Stimulated activated naive CD8-positive, alpha-beta T cell treated with anti-CD3 and anti-CD28 coated beads, Interleukin-15, Interleukin-2, amounts not matched to agents 100 ng/mL and 50 ng/mL, for 24 hours (primary cell): ENCODE results near the gene MTHFD1.

Experiments used
- H3K27ac Mint-ChIP-seq: one replicate; pipeline ENCODE4 v1.8.0; 2021; ENCODE audit warnings: mild to moderate bottlenecking, mixed read lengths
- H3K27me3 Mint-ChIP-seq: one replicate; pipeline ENCODE4 v1.8.0; 2021; ENCODE audit warnings: mixed read lengths
- H3K36me3 Mint-ChIP-seq: one replicate; pipeline ENCODE4 v1.8.0; 2021; ENCODE audit warnings: low read depth, mixed read lengths
- H3K4me1 Mint-ChIP-seq: one replicate; pipeline ENCODE4 v1.8.0; 2021; ENCODE audit warnings: low read depth, mixed read lengths
- H3K4me3 Mint-ChIP-seq: one replicate; pipeline ENCODE4 v1.8.0; 2021; ENCODE audit warnings: mild to moderate bottlenecking, mixed read lengths
- H3K9me3 Mint-ChIP-seq: one replicate; pipeline ENCODE4 v1.8.0; 2021; ENCODE audit warnings: mixed read lengths

MTHFD1 gene

DNA sequence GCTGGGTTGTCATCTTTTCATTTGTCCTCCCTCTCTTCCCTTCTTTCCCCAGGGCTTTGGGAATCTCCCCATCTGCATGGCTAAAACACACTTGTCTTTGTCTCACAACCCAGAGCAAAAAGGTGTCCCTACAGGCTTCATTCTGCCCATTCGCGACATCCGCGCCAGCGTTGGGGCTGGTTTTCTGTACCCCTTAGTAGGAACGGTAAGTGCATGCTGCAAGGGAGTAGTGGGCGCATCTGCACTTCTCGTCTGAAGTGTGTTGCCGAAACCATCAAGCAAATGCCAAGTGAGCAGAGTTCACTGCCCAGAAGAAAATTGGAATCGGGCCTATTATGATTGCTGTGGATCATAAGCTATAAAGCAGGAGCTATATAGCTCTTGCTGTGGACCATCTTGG, 66.5 kb downstream of the MTHFD1 start:
- Mint-ChIP-seq H3K4me1 (peaks cover 20% of the 10 kb centered on the region), H3K27ac (no peak overlapping the region), H3K36me3 (peaks cover 81% of the 10 kb centered on the region)

DNA sequence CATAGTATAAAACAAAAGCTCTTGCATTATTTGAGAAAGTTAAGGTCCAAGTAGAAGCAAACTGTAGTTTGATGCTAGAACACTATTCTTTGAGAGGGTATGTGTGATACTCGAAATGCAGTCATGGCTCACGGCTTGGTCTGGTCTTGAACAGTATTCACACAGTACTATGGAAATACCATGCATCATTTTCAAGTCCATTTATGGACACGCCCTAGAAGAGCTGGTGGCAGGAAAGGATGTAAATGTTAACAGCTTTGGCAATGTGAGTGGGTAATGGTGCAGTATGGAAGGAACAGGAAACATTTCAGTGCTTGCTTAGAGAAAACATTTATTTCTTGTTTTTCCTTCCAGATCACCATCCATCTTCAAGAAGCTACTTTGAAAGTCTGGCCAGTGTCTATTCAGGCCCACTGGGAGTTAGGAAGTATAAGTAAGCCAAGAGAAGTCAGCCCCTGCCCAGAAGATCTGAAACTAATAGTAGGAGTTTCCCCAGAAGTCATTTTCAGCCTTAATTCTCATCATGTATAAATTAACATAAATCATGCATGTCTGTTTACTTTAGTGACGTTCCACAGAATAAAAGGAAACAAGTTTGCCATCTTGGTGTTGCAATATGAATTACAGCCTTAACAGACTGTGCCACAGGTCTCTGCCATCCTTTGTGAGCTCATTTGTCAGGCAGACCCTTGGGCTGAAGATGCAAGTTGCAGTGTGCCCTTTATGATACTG, 71.4 kb downstream of the MTHFD1 start:
- Mint-ChIP-seq H3K9me3 (no peaks in the 10 kb centered on the region), H3K4me3 (no peak overlapping the region), H3K27me3 (no peaks in the 10 kb centered on the region), H3K36me3 (peaks cover 56% of the 10 kb centered on the region), H3K27ac (no peak overlapping the region), H3K4me1 (peaks cover 23% of the 10 kb centered on the region)

More for the DNA sequence above, 66.5 kb downstream of the MTHFD1 start:
- Mint-ChIP-seq H3K9me3 (no peaks in the 10 kb centered on the region), H3K27me3 (no peaks in the 10 kb centered on the region), H3K4me3 (no peak overlapping the region)

DNA sequence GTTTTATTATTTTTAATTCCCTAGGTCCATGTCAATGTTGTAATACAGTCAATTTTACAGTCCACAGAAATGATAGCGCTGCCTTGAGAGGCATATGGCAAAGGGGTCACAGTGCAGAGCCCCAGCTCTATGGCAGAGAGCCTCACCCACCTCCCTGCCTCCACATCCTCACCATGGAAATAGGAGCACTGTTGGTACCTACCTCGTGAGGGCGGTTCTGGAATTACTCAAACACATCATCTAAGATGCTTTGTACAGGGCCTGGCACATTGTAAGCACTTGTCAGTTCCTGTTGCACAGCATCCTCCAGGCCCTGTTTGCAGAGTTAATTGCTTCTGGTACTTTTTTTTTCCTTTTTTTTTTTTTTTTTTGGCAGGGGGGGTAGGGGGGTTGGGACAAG, 73.1 kb downstream of the MTHFD1 start:
- Mint-ChIP-seq H3K4me3 (no peak overlapping the region), H3K9me3 (no peaks in the 10 kb centered on the region), H3K4me1 (peaks cover 35% of the 10 kb centered on the region), H3K27me3 (no peaks in the 10 kb centered on the region), H3K36me3 (peaks cover 40% of the 10 kb centered on the region), H3K27ac (no peak overlapping the region)

- H3K4me3 Mint-ChIP-seq, result no peak overlapping the region
Measured at GRCh38 chr14:64463195-64463594, 75.0 kb downstream of the MTHFD1 start.

DNA sequence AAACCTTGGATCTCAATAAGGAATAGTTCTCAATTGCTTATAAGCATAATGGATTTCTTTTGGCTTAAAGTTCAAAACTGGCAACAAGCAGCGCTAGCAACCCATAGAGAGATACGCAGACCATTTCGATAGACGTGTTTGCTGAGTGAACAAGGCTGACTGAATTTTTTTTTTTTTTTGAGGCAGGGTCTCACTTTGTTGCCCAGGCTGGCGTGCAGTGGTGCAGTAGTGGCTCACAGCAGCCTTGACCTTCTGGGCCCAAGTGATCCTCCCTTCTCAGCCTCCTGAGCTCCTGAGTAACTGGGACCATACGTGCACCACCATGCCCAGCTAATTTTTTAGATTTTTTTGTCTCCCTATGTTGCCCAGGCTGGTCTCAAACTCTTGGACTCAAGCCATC, 75.7 kb downstream of the MTHFD1 start:
- Mint-ChIP-seq H3K36me3 (peaks cover 19% of the 10 kb centered on the region), H3K27me3 (no peaks in the 10 kb centered on the region), H3K9me3 (no peaks in the 10 kb centered on the region), H3K4me3 (peak overlapping the region; percentile 85), H3K4me1 (peaks cover 58% of the 10 kb centered on the region), H3K27ac (no peak overlapping the region)

More at GRCh38 chr14:64463195-64463594, 75.0 kb downstream of the MTHFD1 start:
- Mint-ChIP-seq H3K36me3 (peaks cover 26% of the 10 kb centered on the region), H3K4me1 (peaks cover 53% of the 10 kb centered on the region), H3K27ac (peak overlapping the region; percentile 52), H3K9me3 (no peaks in the 10 kb centered on the region), H3K27me3 (no peaks in the 10 kb centered on the region)

DNA sequence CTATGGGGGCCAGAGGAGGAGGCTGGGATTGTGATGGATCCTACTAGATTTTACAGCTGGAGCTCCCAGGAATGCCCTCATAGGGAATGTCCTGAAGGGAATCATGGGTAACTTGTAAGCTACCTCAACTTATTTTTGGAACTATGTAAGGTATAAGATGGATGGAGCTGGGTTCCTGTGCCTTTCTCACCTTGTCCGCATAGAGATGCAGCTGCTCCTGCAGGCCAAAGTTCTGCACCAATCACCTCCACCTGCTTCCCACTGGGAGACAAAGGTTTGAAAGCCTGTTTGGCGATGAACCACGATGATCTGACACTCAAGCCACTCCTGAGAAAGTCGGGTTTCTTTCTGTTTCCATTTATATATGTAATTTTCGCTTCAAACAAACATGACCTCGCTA, 76.5 kb downstream of the MTHFD1 start:
- Mint-ChIP-seq H3K4me1 (peaks cover 54% of the 10 kb centered on the region), H3K27ac (peak overlapping the region; percentile 82), H3K36me3 (peaks cover 11% of the 10 kb centered on the region), H3K9me3 (no peaks in the 10 kb centered on the region), H3K27me3 (no peaks in the 10 kb centered on the region), H3K4me3 (peak overlapping the region; percentile 85)

DNA sequence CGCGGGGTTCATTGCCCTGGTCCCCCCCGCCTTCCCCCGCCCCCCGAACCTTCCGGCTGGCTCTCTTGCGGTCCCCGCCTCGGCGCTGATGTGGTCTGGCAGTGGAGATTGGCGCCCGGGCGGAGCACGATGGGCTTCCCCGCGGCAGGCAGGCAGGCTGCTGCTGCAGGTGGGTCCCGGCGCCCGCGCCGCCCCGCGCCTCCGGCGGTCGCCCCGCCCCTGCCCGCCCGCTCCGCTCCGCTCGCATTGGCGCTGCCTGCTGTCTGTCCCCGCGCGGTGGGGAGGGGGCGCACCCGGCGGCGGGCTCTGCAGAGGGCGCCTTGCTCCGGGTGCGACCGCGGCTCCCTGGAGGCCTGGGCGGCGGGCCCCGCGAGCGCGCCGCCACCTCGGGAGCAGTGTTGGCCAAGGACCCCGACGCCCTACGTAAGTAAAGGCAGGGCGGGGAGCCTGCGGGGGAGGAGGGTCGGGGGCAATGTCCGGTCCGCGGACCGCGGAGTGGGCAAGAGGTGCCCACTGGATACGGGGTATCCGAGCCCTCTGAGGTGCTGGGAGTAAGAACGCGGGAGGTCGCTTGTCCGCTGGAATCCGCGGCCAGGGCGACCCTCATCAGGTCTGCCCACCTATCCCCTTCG, 77.2 kb downstream of the MTHFD1 start, which contains the start of gene AKAP5:
TSS of gene AKAP5 (plus strand) at position 309 of the 632 bp plus-strand sequence. CDS start 2,896 bp downstream, outside the sequence.
- Mint-ChIP-seq H3K27me3 (no peaks in the 10 kb centered on the region), H3K4me1 (peaks cover 50% of the 10 kb centered on the region), H3K4me3 (peak within 1 kb of the TSS; percentile 85), H3K9me3 (no peaks in the 10 kb centered on the region), H3K27ac (peak within 1 kb of the TSS; percentile 82), H3K36me3 (peaks cover 5% of the 10 kb centered on the region)

DNA sequence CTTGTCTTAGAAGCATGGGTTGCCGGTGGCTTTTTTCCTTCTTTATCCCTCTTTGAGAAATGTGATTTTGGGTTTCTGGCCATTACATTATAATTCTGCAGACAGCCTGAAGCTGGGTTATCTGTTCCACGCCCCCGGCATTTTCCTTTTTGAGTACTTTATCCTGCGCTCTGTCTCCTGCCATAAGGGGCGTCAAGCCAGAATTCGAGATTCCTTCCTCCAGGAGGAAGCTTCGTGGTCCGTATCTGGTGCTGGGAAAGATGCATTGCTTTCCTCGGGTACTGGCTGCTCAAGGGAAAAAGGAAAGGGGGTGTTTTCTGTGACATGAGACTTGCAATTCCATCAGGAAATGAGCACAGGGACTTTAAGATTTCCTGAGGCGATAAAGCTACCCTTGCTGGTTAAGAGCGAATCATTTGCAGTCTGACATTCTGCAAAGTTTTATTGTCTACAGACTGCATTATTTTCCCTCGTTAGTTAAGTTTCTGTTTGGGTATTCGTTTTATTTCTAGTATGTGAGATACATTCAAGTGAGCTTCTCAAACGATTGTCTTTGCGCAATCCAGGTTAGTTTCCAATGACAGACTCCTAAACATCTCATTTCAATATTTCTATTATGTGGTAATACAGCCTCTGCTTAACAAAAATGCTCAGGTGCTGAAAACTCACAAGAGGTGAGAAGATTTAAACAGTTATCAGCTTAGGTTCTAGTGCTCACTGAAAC, 77.8 kb downstream of the MTHFD1 start:
- Mint-ChIP-seq H3K27me3 (no peaks in the 10 kb centered on the region), H3K36me3 (peaks cover 2% of the 10 kb centered on the region), H3K4me1 (peaks cover 50% of the 10 kb centered on the region), H3K27ac (peak overlapping the region; percentile 38), H3K9me3 (no peaks in the 10 kb centered on the region), H3K4me3 (peak overlapping the region; percentile 82)

DNA sequence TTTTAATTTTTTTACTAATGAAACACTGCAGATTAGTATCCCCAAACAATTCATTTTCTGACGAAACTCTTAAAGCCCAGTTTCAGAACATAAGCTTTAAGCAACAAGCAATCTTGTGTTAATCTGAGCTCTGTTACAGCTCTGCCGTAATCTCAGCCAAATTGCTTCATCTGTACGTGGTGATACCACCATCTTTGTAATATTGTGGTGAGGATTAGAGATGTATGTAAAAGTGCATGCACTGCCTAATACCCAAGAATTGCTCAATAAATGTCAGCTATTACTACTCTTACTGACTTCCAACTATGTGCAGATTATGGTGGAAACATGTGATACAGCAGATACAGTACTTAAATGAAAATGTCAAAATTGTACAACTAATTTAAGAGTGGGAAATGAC, 78.9 kb downstream of the MTHFD1 start:
- Mint-ChIP-seq H3K4me3 (no peak overlapping the region), H3K9me3 (no peaks in the 10 kb centered on the region), H3K27ac (no peak overlapping the region), H3K4me1 (peaks cover 50% of the 10 kb centered on the region), H3K36me3 (no peaks in the 10 kb centered on the region), H3K27me3 (no peaks in the 10 kb centered on the region)

- no peak overlapping the region for H3K4me3 Mint-ChIP-seq
- no peaks in the 10 kb centered on the region for H3K27me3 Mint-ChIP-seq
- H3K27ac Mint-ChIP-seq, result no peak overlapping the region
- no peaks in the 10 kb centered on the region for H3K9me3 Mint-ChIP-seq
- peaks cover 50% of the 10 kb centered on the region for H3K4me1 Mint-ChIP-seq
- no peaks in the 10 kb centered on the region for H3K36me3 Mint-ChIP-seq
Measured at GRCh38 chr14:64467566-64467965, 79.4 kb downstream of the MTHFD1 start.

DNA sequence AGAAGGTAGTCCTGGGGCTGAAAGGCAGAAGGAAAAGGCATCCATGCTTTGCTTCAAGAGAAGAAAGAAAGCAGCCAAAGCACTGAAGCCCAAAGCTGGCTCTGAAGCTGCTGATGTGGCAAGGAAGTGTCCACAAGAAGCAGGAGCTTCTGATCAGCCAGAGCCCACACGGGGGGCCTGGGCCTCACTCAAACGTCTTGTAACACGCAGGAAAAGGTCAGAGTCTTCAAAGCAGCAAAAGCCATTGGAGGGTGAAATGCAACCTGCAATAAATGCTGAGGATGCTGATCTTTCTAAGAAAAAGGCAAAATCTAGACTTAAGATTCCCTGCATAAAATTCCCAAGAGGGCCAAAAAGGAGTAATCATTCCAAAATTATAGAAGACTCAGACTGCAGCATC, 80.3 kb downstream of the MTHFD1 start:
- Mint-ChIP-seq H3K27ac (no peak overlapping the region), H3K9me3 (no peaks in the 10 kb centered on the region), H3K36me3 (no peaks in the 10 kb centered on the region), H3K4me3 (no peak overlapping the region), H3K4me1 (peaks cover 46% of the 10 kb centered on the region), H3K27me3 (no peaks in the 10 kb centered on the region)

DNA sequence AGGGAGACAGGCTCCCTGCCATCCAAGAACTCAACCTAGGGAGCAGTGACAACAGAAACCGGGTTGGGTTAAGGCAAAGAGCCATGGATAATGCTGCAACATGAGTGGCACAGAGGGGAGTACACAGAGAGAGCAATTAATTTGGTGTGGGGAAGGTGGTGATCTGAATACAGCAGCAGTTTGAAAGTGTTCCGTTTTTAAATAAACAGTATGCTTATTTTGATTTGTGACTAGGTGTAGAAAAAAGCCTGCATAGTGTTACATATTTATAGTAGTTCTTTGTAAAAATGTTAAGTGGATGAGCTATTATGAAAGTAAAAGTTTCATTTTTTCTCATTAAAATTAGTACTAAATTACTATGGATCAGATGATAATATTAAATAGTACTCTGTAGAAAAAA, 85.9 kb downstream of the MTHFD1 start:
- H3K27me3 Mint-ChIP-seq, result no peaks in the 10 kb centered on the region
- H3K27ac Mint-ChIP-seq, result peak overlapping the region; percentile 85
- peaks cover 20% of the 10 kb centered on the region for H3K4me1 Mint-ChIP-seq
- no peaks in the 10 kb centered on the region for H3K9me3 Mint-ChIP-seq
- H3K4me3 Mint-ChIP-seq, result no peak overlapping the region
- no peaks in the 10 kb centered on the region for H3K36me3 Mint-ChIP-seq

DNA sequence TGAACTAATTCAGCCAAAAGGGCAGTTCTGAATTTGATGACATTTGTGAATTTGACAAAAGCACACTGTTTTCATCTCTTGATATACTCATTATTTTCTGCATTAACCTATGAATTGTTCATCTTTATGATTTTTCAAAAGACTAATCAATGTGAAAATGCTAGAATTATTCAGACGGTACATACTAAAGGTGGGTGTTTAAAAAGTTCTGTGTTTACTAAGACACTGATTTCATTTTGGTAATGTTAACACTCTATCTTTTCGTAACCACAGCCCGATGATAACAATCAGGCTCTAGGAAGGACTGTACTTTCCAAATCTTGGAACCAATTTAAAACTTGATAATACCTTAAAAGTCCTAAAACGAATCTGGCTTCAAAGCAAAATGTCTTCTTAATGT, 86.5 kb downstream of the MTHFD1 start:
- peaks cover 18% of the 10 kb centered on the region for H3K4me1 Mint-ChIP-seq
- peaks cover 3% of the 10 kb centered on the region for H3K36me3 Mint-ChIP-seq
- H3K27ac Mint-ChIP-seq, result no peak overlapping the region
- no peaks in the 10 kb centered on the region for H3K27me3 Mint-ChIP-seq
- H3K4me3 Mint-ChIP-seq, result no peak overlapping the region
- no peaks in the 10 kb centered on the region for H3K9me3 Mint-ChIP-seq

GRCh38 chr14:64475585-64476273, 87.6 kb downstream of the MTHFD1 start:
- peaks cover 18% of the 10 kb centered on the region for H3K4me1 Mint-ChIP-seq

GRCh38 chr14:64476438-64476837, 88.3 kb downstream of the MTHFD1 start:
- H3K4me1 Mint-ChIP-seq, result peaks cover 18% of the 10 kb centered on the region
- no peaks in the 10 kb centered on the region for H3K9me3 Mint-ChIP-seq
- no peaks in the 10 kb centered on the region for H3K27me3 Mint-ChIP-seq
- peaks cover 5% of the 10 kb centered on the region for H3K36me3 Mint-ChIP-seq
- no peak overlapping the region for H3K4me3 Mint-ChIP-seq
- H3K27ac Mint-ChIP-seq, result no peak overlapping the region

More at GRCh38 chr14:64475585-64476273, 87.6 kb downstream of the MTHFD1 start:
- H3K4me3 Mint-ChIP-seq, result no peak overlapping the region
- H3K27me3 Mint-ChIP-seq, result no peaks in the 10 kb centered on the region
- H3K27ac Mint-ChIP-seq, result peak overlapping the region; percentile 4
- H3K36me3 Mint-ChIP-seq, result peaks cover 4% of the 10 kb centered on the region
- H3K9me3 Mint-ChIP-seq, result no peaks in the 10 kb centered on the region
